RWPE1 (cell line): Measurements from ENCODE around the gene KAT6B.

Source experiments
- CTCF ChIA-PET: fragments of 350-600 bp; sonication (Branson Sonifier 250); formaldehyde crosslinking; extraction: SDS; loops from one replicate; lab custom pipeline; 2021; lab: Yijun Ruan, JAX
- POLR2A ChIA-PET: fragments of 400-600 bp; formaldehyde crosslinking; extraction: SDS; loops from one replicate; lab custom pipeline; 2020; ENCODE audit warnings: antibody characterized with exemption; ENCODE audit not compliant: low non-redundant PET; lab: Yijun Ruan, JAX
- DNase-seq: peaks from one replicate; pipeline ENCODE4 v3.0.0; 2012; ENCODE audit warnings: low spot score
- H3K27ac ChIP-seq: fragments of 450-650 bp; 2 replicates; pipeline ENCODE4 v1.5.1; 2017
- TF ChIP-seq, protein P1 (sequence below): fragments of 450-650 bp; conservative IDR thresholded peaks from 2 replicates; pipeline ENCODE4 v1.5.1; 2017; ENCODE audit warnings: low read depth, mild to moderate bottlenecking

Gene KAT6B

GRCh38 chr10:74936577-74937265, 110.3 kb downstream of the KAT6B start:
- ChIA-PET POLR2A (no interaction called here), CTCF (interaction anchor here (0.6 to 1.1 kb wide), 2 partner anchors 33 to 112 kb away, joined by 3 read pairs; no protein-coding TSS in a partner anchor)
- TF ChIP-seq, protein P1, sequence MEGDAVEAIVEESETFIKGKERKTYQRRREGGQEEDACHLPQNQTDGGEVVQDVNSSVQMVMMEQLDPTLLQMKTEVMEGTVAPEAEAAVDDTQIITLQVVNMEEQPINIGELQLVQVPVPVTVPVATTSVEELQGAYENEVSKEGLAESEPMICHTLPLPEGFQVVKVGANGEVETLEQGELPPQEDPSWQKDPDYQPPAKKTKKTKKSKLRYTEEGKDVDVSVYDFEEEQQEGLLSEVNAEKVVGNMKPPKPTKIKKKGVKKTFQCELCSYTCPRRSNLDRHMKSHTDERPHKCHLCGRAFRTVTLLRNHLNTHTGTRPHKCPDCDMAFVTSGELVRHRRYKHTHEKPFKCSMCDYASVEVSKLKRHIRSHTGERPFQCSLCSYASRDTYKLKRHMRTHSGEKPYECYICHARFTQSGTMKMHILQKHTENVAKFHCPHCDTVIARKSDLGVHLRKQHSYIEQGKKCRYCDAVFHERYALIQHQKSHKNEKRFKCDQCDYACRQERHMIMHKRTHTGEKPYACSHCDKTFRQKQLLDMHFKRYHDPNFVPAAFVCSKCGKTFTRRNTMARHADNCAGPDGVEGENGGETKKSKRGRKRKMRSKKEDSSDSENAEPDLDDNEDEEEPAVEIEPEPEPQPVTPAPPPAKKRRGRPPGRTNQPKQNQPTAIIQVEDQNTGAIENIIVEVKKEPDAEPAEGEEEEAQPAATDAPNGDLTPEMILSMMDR: no peak
- no peak overlapping the region for H3K27ac ChIP-seq
- no peak for DNase-seq

DNA sequence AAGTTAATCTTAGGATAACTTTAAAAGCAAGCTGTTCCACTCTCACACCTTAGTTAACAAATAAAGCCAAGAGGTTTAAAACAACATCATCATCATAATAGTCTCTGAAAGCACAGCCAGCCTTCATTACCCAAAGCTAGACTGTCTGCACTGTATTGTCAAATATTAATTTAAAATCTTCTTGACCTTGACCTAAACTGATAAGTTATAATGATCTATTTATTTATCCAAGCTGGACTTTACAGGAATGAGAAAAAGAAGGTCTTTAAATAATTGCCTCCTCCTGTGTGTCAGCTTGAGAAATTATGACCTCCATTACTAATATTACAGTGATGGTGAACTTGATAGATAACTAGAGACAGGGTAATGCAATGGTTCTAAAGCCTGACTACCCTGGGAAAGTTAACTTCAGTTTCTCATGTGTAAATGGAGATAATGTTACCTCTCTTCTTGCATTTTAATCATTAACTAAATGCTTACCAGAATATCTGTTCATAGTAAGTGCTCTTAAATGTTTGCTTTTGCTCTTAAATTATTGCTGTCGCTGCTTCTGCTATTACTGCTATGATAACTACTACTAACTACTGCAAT, 111.0 kb downstream of the KAT6B start:
- DNase-seq: no peak
- CTCF ChIA-PET: interaction anchor here (0.6 to 1.1 kb wide), 2 partner anchors 34 to 113 kb away, joined by 3 read pairs; no protein-coding TSS in a partner anchor
- POLR2A ChIA-PET: no interaction called here
- no peak overlapping the region for H3K27ac ChIP-seq
- TF ChIP-seq, protein P1: no peak

DNA sequence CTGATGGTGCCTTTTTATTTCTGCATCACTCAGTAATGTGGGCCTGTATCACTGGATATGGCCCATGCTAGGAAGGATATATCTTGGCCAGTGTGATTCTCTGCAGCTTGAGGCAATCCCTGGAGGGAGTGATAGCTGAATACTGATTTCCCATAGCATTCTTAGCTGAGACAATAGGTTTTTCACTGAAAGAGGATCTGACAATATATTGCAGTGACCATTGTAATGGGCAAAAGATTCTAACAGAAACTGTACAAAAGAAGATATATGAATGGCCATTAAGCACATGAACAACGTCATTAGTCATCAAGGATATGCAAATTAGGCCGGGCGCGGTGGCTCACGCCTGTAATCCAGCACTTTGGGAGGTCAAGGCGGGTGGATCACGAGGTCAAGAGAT, 117.8 kb downstream of the KAT6B start:
- no peak for DNase-seq
- POLR2A ChIA-PET: no interaction called here
- H3K27ac ChIP-seq: no peak overlapping the region
- TF ChIP-seq, protein P1: no peak
- CTCF ChIA-PET: no interaction called here

GRCh38 chr10:74947781-74948401, 121.5 kb downstream of the KAT6B start:
- DNase-seq: no peak
- POLR2A ChIA-PET: no interaction called here
- CTCF ChIA-PET: interaction anchor here (0.5 to 1.0 kb wide), 3 partner anchors 11 to 1172 kb away, joined by 3 read pairs; no protein-coding TSS in a partner anchor
- no peak overlapping the region for H3K27ac ChIP-seq
- TF ChIP-seq, protein P1: no peak

- CTCF ChIA-PET: no interaction called here
- POLR2A ChIA-PET: no interaction called here
- H3K27ac ChIP-seq: no peak overlapping the region
- DNase-seq: no peak
- TF ChIP-seq, protein P1: no peak
Observed at GRCh38 chr10:74949034-74949832, 122.8 kb downstream of the KAT6B start.
